CD8-positive, alpha-beta memory T cell (primary cell): ENCODE measurements around the gene CDH23. TPM values are rescaled to one million over a fixed set of nuclear protein-coding genes. Genes with fewer than 3 reads are reported as not detected.

Experiments used
- CTCF ChIA-PET: fragments of 350-600 bp; sonication (Branson Sonifier 250); formaldehyde crosslinking; loops from one replicate; lab custom pipeline; 2021; ENCODE audit warnings: antibody characterized with exemption; lab: Charles Lee
- POLR2A ChIA-PET: fragments of 350-600 bp; sonication (Branson Sonifier 250); formaldehyde crosslinking; loops from one replicate; lab custom pipeline; 2021; ENCODE audit warnings: antibody characterized with exemption; lab: Charles Lee
- DNase-seq, 5 donors: peaks; one replicate each; pipeline versions ENCODE4 v3.0.0 to v3.0.0-alpha.2; 2020 to 2022; ENCODE audit warnings: mixed read lengths in 1 of 5
- H3K27ac ChIP-seq: one replicate; pipeline ENCODE4 v1.7.0; 2013; ENCODE audit warnings: low read depth, mild to moderate bottlenecking, low read length, moderate library complexity
- H3K27me3 ChIP-seq: 2 replicates; pipeline ENCODE4 v1.7.0; 2013; ENCODE audit warnings: low read length, mild to moderate bottlenecking; ENCODE audit not compliant: insufficient read depth, poor library complexity, severe bottlenecking
- H3K36me3 ChIP-seq: 2 replicates; pipeline ENCODE4 v1.7.0; 2013; ENCODE audit warnings: mild to moderate bottlenecking, low read length, moderate library complexity; ENCODE audit not compliant: insufficient read depth
- H3K4me1 ChIP-seq: 2 replicates; pipeline ENCODE4 v1.7.0; 2013; ENCODE audit warnings: mild to moderate bottlenecking, low read length, moderate library complexity; ENCODE audit not compliant: insufficient read depth
- H3K4me3 ChIP-seq: 2 replicates; pipeline ENCODE4 v1.7.0; 2013; ENCODE audit warnings: mild to moderate bottlenecking, low read length
- H3K9me3 ChIP-seq: 2 replicates; pipeline ENCODE4 v1.7.0; 2013; ENCODE audit warnings: mild to moderate bottlenecking, low read length
- H3K27ac Mint-ChIP-seq, 8 donors: one replicate each; pipeline ENCODE4 v1.8.0; 2020 to 2021; ENCODE audit warnings: mixed read lengths in 8 of 8, mild to moderate bottlenecking in 6 of 8, inconsistent platforms in 3 of 8, moderate library complexity in 3 of 8
- H3K27me3 Mint-ChIP-seq, 2 donors: one replicate each; pipeline ENCODE4 v1.8.0; 2020 to 2021; ENCODE audit warnings: mixed read lengths in 2 of 2, mild to moderate bottlenecking in 1 of 2, moderate library complexity in 1 of 2
- H3K36me3 Mint-ChIP-seq, 3 donors: one replicate each; pipeline ENCODE4 v1.8.0; 2020 to 2021; ENCODE audit warnings: mixed read lengths in 3 of 3, inconsistent platforms in 1 of 3, mild to moderate bottlenecking in 1 of 3
- H3K4me1 Mint-ChIP-seq, 3 donors: one replicate each; pipeline ENCODE4 v1.8.0; 2020 to 2021; ENCODE audit warnings: mixed read lengths in 3 of 3, inconsistent platforms in 1 of 3, mild to moderate bottlenecking in 1 of 3
- H3K4me3 Mint-ChIP-seq, 7 donors: one replicate each; pipeline ENCODE4 v1.8.0; 2020 to 2021; ENCODE audit warnings: mixed read lengths in 7 of 7, mild to moderate bottlenecking in 6 of 7, moderate library complexity in 4 of 7, inconsistent platforms in 2 of 7
- H3K9me3 Mint-ChIP-seq, 5 donors: one replicate each; pipeline ENCODE4 v1.8.0; 2020 to 2022; ENCODE audit warnings: mixed read lengths in 5 of 5, mild to moderate bottlenecking in 3 of 5, moderate library complexity in 2 of 5, inconsistent platforms in 1 of 5
- polyA plus RNA-seq: library from polyadenylated mRNA; unstranded; fragments of 300-500 nt; fragmentation: Illumina TruSeq; gene quantifications from one replicate; pipeline ENCODE4 v1.2.3, GENCODE V29; 2021
- total RNA-seq, 2 experiments: library from RNA; stranded (reverse); gene quantifications; one replicate each; pipeline ENCODE4 v1.2.3, GENCODE V29; 2021

CDH23 gene
- total and polyA plus RNA-seq, 3 experiments from 2014 or later: 0.74 to 2.0 (median 0.78) TPM

DNA sequence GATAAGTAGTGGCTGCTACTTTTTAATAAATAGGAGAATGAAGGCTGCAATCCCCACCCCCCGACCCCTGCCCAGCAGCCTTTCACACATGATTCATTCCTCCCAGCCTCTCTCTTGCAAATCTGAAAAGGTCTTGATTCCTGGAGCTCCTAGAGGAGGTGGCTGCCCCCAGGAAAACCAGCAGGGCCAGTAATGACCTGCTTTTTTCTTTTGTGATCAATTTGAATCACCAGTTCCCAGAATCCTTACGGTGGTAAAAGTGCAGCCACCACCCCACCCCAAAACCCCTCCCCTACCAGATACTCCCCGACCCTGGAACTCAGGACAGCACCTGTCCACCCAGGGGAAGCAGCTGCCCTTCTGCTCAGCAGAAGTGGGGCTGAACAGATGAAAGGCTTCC, 213.9 kb downstream of the CDH23 start:
- no peaks in the 10 kb centered on the region for H3K36me3 ChIP-seq
- Mint-ChIP-seq H3K36me3 (no peaks in the 10 kb centered on the region), H3K4me3 (no peak overlapping the region), H3K4me1 (peaks cover 0 to 3% (median 1%) of the 10 kb centered on the region in 3 donors), H3K27ac (no peak overlapping the region), H3K27me3 (peaks cover 8 to 24% of the 10 kb centered on the region in 2 donors), H3K9me3 (no peaks in the 10 kb centered on the region)
- POLR2A ChIA-PET: interaction anchor here (0.7 kb wide), 1 partner anchor 163 kb away, joined by 12 read pairs; no protein-coding TSS in a partner anchor
- no peak for DNase-seq
- H3K27me3 ChIP-seq: no peaks in the 10 kb centered on the region
- no peaks in the 10 kb centered on the region for H3K4me1 ChIP-seq
- H3K27ac ChIP-seq: no peak overlapping the region
- H3K9me3 ChIP-seq: no peaks in the 10 kb centered on the region
- CTCF ChIA-PET: interaction anchor here (0.6 kb wide), 1 partner anchor 232 kb away, joined by 3 read pairs; no protein-coding TSS in a partner anchor
- no peak overlapping the region for H3K4me3 ChIP-seq

DNA sequence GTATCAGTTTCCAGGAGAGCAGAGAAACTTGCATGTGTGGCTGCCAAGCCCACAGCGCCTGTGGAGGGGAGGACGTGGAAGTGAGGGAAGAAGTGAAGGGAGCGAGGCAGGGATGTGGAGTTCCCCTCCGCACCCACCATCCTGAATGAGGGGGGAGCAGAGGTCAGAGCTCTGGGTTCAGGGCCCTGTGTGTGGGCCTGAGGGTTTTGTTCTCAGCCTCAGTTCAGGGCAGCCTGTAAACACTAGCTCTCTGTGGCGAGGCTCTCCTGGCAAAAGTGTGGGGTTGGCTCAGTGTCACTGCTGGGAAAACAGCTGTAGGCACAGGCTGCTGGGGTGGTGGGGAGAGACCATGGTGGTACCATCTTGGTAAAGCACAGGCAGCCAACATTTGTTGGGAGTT, 214.4 kb downstream of the CDH23 start:
- DNase-seq: no peak
- ChIA-PET CTCF (interaction anchor here (0.6 to 1.6 kb wide), 2 partner anchors 232 to 238 kb away, joined by 3 read pairs; no protein-coding TSS in a partner anchor), POLR2A (interaction anchor here (0.7 kb wide), 1 partner anchor 163 kb away, joined by 12 read pairs; no protein-coding TSS in a partner anchor)
- no peak overlapping the region for H3K4me3 Mint-ChIP-seq
- H3K36me3 Mint-ChIP-seq: no peaks in the 10 kb centered on the region
- no peak overlapping the region for H3K4me3 ChIP-seq
- H3K4me1 ChIP-seq: no peaks in the 10 kb centered on the region
- no peak overlapping the region for H3K27ac ChIP-seq
- no peaks in the 10 kb centered on the region for H3K9me3 Mint-ChIP-seq
- peaks cover 0 to 3% (median 1%) of the 10 kb centered on the region in 3 donors for H3K4me1 Mint-ChIP-seq
- no peak overlapping the region for H3K27ac Mint-ChIP-seq
- H3K27me3 Mint-ChIP-seq: peaks cover 8 to 24% of the 10 kb centered on the region in 2 donors
- no peaks in the 10 kb centered on the region for H3K9me3 ChIP-seq
- no peaks in the 10 kb centered on the region for H3K36me3 ChIP-seq
- H3K27me3 ChIP-seq: no peaks in the 10 kb centered on the region

DNA sequence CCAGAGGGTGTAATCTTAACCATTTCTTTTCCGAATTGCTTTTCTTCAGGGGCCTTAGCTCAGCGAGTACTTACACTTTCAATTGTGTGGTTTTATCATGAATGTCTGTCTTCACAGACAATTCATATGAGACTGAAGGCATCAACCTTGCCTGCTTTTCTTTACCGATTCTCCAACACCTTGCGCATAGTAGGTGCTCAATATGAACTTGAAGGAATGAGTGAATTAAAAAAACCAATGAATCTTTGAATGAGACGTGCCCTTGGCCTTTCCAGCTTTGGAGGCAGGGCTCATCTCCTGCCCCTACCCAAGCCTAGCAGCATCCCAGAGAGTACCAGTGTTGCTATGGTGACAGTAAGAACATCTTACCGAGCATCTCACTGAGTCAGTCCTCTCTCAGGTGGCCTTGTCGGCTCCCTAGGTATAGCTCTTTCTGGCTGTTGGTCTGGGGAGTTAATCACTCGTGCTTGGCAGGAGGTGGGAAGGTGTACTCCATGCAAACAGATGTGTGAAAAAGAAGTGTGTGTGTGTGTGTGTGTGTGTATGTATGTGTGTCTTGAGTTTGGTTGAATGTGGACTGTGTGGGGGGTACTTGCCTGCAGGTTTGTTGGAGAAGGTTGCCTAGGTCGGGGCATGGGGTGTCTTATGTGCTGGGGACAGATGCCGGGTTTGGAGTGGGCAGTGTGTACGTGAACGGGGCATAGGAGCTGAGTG, 215.1 kb downstream of the CDH23 start:
- Mint-ChIP-seq H3K9me3 (no peaks in the 10 kb centered on the region), H3K36me3 (no peaks in the 10 kb centered on the region), H3K27me3 (peaks cover 8 to 24% of the 10 kb centered on the region in 2 donors), H3K27ac (peak overlapping the region in 1 of 8 donors; percentile 14), H3K4me3 (no peak overlapping the region), H3K4me1 (peaks cover 0 to 3% (median 1%) of the 10 kb centered on the region in 3 donors)
- Histone ChIP-seq H3K9me3 (no peaks in the 10 kb centered on the region), H3K4me3 (no peak overlapping the region), H3K4me1 (no peaks in the 10 kb centered on the region), H3K36me3 (no peaks in the 10 kb centered on the region), H3K27me3 (no peaks in the 10 kb centered on the region), H3K27ac (no peak overlapping the region)
- no peak for DNase-seq
- ChIA-PET POLR2A (interaction anchor here (0.6 kb wide), 1 partner anchor 33 kb away, joined by 4 read pairs; no protein-coding TSS in a partner anchor), CTCF (interaction anchor here (1.6 kb wide), 1 partner anchor 237 kb away, joined by 3 read pairs; no protein-coding TSS in a partner anchor)

DNA sequence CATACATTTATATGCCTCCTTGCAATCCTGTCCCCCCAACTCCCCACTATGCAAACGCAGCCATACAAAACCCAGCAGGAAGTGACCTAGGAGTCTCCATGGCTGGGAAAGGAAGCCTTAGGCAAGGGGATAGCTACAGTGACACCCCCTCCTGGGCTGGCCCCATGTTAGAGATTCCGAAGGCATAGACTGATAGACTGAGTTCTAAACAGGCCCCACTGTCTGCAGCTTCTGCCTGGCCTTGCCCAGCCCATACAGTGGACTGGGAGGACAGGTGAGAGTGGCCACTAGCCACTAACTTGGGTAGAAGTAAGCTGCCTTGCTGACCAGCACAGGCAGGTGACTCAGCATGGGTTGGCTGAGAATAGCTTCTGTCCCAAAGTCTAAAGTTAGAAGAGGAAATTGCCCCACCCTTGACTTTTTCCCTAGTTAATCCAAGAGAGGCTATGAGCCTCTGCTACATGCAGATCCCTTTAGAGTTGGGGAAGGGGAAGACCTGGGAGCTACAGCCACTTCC, 216.6 kb downstream of the CDH23 start:
- Mint-ChIP-seq H3K36me3 (no peaks in the 10 kb centered on the region), H3K27me3 (peaks cover 8 to 24% of the 10 kb centered on the region in 2 donors), H3K9me3 (no peaks in the 10 kb centered on the region), H3K4me3 (no peak overlapping the region), H3K27ac (no peak overlapping the region), H3K4me1 (peaks cover 0 to 3% (median 1%) of the 10 kb centered on the region in 3 donors)
- POLR2A ChIA-PET: no interaction called here
- CTCF ChIA-PET: no interaction called here
- DNase-seq: no peak
- Histone ChIP-seq H3K4me1 (no peaks in the 10 kb centered on the region), H3K36me3 (no peaks in the 10 kb centered on the region), H3K4me3 (no peak overlapping the region), H3K9me3 (no peaks in the 10 kb centered on the region), H3K27ac (no peak overlapping the region), H3K27me3 (no peaks in the 10 kb centered on the region)

DNA sequence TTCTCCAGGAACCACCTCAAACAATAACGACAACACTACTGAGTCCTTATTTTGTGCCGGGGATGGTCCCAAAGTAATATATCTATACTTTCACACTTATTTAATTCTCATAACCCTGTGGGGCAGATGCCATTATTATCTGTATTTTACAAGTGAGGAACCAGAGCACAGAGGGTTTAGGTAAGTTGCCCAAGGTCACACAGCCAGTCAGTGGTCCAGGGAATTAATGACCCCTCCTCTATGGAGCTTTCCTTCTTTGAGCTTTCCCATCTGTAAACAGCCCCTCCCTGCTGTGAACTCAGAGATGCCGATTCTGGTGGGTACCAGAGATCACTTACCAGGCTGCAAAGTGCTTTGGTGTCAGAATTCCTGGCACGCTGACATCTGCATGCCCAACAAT, 217.2 kb downstream of the CDH23 start:
- ChIA-PET POLR2A (no interaction called here), CTCF (no interaction called here)
- no peak overlapping the region for H3K27ac Mint-ChIP-seq
- H3K4me3 Mint-ChIP-seq: no peak overlapping the region
- Histone ChIP-seq H3K27ac (no peak overlapping the region), H3K4me1 (no peaks in the 10 kb centered on the region), H3K9me3 (no peaks in the 10 kb centered on the region), H3K4me3 (no peak overlapping the region), H3K36me3 (no peaks in the 10 kb centered on the region), H3K27me3 (no peaks in the 10 kb centered on the region)
- peaks cover 8 to 24% of the 10 kb centered on the region in 2 donors for H3K27me3 Mint-ChIP-seq
- peaks cover 0 to 3% (median 1%) of the 10 kb centered on the region in 3 donors for H3K4me1 Mint-ChIP-seq
- DNase-seq: no peak
- no peaks in the 10 kb centered on the region for H3K36me3 Mint-ChIP-seq
- no peaks in the 10 kb centered on the region for H3K9me3 Mint-ChIP-seq

DNA sequence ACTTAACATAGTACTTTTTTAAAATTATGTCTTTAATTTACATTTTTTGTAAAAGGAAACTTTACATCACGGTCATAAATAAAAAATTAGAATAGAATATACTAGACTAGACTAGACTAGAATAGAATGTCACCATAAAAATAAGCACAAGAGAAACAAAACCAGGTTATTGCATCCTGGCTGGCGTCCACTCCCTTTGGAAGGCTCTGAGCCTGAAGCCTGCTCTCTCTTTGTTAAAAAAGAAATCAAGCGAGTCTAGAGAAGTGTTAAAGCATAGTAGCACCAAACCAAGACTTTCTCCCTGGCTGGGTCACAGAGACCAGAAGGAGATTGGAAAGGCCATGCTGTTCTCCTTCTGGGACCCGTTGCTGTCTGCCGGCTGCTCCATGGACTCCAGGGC, 218.2 kb downstream of the CDH23 start:
- H3K27me3 ChIP-seq: no peaks in the 10 kb centered on the region
- no peak overlapping the region for H3K4me3 ChIP-seq

DNA sequence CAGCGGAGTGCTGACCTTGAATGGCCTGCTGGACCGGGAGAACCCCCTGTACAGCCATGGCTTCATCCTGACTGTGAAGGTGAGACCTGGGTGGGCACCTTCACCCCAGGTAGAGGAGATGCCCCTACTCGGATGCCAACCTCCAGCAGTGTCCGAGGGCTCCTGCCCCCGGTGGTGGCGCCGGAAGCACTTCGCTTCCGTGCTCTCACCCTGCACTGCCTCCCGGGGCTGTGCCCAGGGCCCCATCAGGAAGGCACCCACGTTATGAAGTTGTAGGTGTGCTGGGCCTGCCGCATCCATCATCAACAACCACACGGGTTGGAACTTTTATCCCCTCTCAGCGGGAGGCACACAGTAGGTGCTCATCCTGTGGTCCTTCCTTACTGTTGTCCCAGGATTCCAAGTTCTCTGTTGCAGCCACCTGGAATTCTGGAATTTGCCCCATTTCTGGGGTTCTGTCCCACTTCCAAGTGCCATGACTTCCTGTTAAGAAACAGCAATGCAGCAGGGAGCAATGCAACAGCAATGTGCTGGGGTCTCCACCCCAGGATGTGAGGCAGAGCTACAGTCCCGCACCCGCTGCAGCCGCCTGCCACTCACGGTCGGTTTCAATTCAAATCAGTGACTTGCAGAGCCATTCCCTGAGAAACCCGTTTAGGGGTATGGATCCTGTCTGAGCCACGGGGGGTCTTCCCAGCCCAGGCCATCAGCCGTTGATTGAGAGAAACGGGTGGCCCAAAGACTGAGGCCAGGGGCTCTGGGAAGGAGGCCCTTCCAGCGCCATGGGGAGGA, 219.0 kb downstream of the CDH23 start:
- H3K4me3 Mint-ChIP-seq: no peak overlapping the region
- Histone ChIP-seq H3K9me3 (no peaks in the 10 kb centered on the region), H3K4me3 (no peak overlapping the region), H3K4me1 (no peaks in the 10 kb centered on the region), H3K36me3 (no peaks in the 10 kb centered on the region), H3K27ac (no peak overlapping the region), H3K27me3 (no peaks in the 10 kb centered on the region)
- ChIA-PET POLR2A (no interaction called here), CTCF (no interaction called here)
- no peak for DNase-seq
- no peak overlapping the region for H3K27ac Mint-ChIP-seq
- no peaks in the 10 kb centered on the region for H3K4me1 Mint-ChIP-seq
- peaks cover 7 to 14% of the 10 kb centered on the region in 2 donors for H3K27me3 Mint-ChIP-seq
- H3K36me3 Mint-ChIP-seq: no peaks in the 10 kb centered on the region
- no peaks in the 10 kb centered on the region for H3K9me3 Mint-ChIP-seq

More for the DNA sequence above, 218.2 kb downstream of the CDH23 start:
- H3K4me1 Mint-ChIP-seq: no peaks in the 10 kb centered on the region
- no peaks in the 10 kb centered on the region for H3K9me3 Mint-ChIP-seq
- POLR2A ChIA-PET: no interaction called here
- no peak for DNase-seq
- H3K36me3 Mint-ChIP-seq: no peaks in the 10 kb centered on the region
- no peak overlapping the region for H3K4me3 Mint-ChIP-seq
- H3K36me3 ChIP-seq: no peaks in the 10 kb centered on the region
- H3K4me1 ChIP-seq: no peaks in the 10 kb centered on the region
- CTCF ChIA-PET: no interaction called here
- no peaks in the 10 kb centered on the region for H3K9me3 ChIP-seq
- no peak overlapping the region for H3K27ac Mint-ChIP-seq
- H3K27me3 Mint-ChIP-seq: peaks cover 7 to 18% of the 10 kb centered on the region in 2 donors
- H3K27ac ChIP-seq: no peak overlapping the region
